PC-3 (cell line): Measurements from ENCODE around the gene SPATA32.
A peak's percentile ranks its signal among the peaks of the same experiment; 100 is the strongest.

Experiments
- EZH2 ChIP-seq: fragments of 300-600 bp; sonication (generic); IDR thresholded peaks from one replicate; pipeline ENCODE4 v1.6.1; 2017; ENCODE audit warnings: antibody characterized with exemption, mild to moderate bottlenecking, low read length; ENCODE audit not compliant: unreplicated experiment
- EZH2phosphoT487 ChIP-seq: fragments of 300-600 bp; sonication (generic); IDR thresholded peaks from 2 replicates; pipeline ENCODE4 v1.6.1; 2018; ENCODE audit warnings: mild to moderate bottlenecking, antibody characterized with exemption, low read length, borderline replicate concordance
- TF ChIP-seq, protein P1 (sequence below): fragments of 300-600 bp; sonication (generic); conservative IDR thresholded peaks from 2 replicates; pipeline ENCODE4 v1.5.1; 2017; ENCODE audit warnings: antibody characterized with exemption, low read depth, mild to moderate bottlenecking, low read length

- TF ChIP-seq EZH2phosphoT487 (no peak), EZH2 (no peak)
- TF ChIP-seq, protein P1, sequence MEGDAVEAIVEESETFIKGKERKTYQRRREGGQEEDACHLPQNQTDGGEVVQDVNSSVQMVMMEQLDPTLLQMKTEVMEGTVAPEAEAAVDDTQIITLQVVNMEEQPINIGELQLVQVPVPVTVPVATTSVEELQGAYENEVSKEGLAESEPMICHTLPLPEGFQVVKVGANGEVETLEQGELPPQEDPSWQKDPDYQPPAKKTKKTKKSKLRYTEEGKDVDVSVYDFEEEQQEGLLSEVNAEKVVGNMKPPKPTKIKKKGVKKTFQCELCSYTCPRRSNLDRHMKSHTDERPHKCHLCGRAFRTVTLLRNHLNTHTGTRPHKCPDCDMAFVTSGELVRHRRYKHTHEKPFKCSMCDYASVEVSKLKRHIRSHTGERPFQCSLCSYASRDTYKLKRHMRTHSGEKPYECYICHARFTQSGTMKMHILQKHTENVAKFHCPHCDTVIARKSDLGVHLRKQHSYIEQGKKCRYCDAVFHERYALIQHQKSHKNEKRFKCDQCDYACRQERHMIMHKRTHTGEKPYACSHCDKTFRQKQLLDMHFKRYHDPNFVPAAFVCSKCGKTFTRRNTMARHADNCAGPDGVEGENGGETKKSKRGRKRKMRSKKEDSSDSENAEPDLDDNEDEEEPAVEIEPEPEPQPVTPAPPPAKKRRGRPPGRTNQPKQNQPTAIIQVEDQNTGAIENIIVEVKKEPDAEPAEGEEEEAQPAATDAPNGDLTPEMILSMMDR: 0 out of 2 replicates have a peak, but pooled peaks have one; percentile 26
Observed at GRCh38 chr17:45256114-45256966, 5.6 kb downstream of the SPATA32 start.
